ENCODE results near the gene ATXN7L2.
A peak's percentile ranks its signal among the peaks of the same experiment; 100 is the strongest.

ATXN7L2 gene

DNA sequence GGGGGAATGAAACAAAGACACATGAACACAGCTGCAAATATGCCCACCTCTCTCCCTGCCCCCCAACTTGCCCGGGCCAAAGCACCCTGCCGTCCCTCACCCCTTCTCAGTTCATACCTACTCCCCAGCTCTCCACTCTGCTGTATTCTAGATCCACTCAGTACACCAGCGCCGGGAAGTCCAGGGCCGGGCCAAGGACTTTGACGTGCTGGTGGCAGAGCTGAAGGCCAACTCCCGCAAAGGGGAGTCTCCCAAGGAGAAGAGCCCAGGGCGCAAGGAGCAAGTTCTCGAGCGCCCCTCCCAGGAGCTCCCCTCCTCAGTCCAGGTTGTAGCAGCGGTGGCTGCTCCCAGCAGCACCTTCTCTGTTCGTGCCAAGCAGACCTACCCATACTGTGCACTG lies 5.0 kb downstream of the ATXN7L2 start:
- DNase-seq = no peak
- no peak overlapping the region for H3K9ac ChIP-seq (ENCODE audit: low read length)
- no peak overlapping the region for H3K4me2 ChIP-seq (ENCODE audit: low read depth, low read length)
- no peak overlapping the region for H3K27ac ChIP-seq (ENCODE audit: low read length)
- H3K9me3 ChIP-seq (replicated peaks; ENCODE audit: insufficient read depth, low read length) = no peaks in the 10 kb centered on the region
- H3F3A ChIP-seq (ENCODE audit: insufficient read depth, low read length) = no peaks in the 10 kb centered on the region
- H3K27me3 ChIP-seq (replicated peaks; ENCODE audit: insufficient read depth, low read length) = no peaks in the 10 kb centered on the region
- no peaks in the 10 kb centered on the region for H4K20me1 ChIP-seq (ENCODE audit: insufficient read depth, low read length)
- 0 out of 2 replicates have a peak, but pooled peaks cover 4% of the 10 kb centered on the region for H3K79me2 ChIP-seq (ENCODE audit: low read length)
- H3K4me1 ChIP-seq (ENCODE audit: low read length) = 0 out of 2 replicates have a peak, but pooled peaks cover 2% of the 10 kb centered on the region
- no peak overlapping the region for H3K4me3 ChIP-seq (ENCODE audit: low read length)
- no peaks in the 10 kb centered on the region for H3K36me3 ChIP-seq (replicated peaks; ENCODE audit: insufficient read depth, low read length)
- no peak overlapping the region for H2AFZ ChIP-seq (ENCODE audit: low read length)
- H3K9me2 ChIP-seq (replicated peaks; ENCODE audit: insufficient read depth, low read length) = no peaks in the 10 kb centered on the region
- TF ChIP-seq, protein P1, sequence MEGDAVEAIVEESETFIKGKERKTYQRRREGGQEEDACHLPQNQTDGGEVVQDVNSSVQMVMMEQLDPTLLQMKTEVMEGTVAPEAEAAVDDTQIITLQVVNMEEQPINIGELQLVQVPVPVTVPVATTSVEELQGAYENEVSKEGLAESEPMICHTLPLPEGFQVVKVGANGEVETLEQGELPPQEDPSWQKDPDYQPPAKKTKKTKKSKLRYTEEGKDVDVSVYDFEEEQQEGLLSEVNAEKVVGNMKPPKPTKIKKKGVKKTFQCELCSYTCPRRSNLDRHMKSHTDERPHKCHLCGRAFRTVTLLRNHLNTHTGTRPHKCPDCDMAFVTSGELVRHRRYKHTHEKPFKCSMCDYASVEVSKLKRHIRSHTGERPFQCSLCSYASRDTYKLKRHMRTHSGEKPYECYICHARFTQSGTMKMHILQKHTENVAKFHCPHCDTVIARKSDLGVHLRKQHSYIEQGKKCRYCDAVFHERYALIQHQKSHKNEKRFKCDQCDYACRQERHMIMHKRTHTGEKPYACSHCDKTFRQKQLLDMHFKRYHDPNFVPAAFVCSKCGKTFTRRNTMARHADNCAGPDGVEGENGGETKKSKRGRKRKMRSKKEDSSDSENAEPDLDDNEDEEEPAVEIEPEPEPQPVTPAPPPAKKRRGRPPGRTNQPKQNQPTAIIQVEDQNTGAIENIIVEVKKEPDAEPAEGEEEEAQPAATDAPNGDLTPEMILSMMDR (IDR thresholded peaks at IDR 0.05; ENCODE audit: low read length) = no peak
- TF ChIP-seq EZH2phosphoT487 (IDR thresholded peaks at IDR 0.05; ENCODE audit: low read length) (no peak), EZH2 (optimal IDR thresholded peaks at IDR 0.05; ENCODE audit: low read depth, low read length) (no peak)

DNA sequence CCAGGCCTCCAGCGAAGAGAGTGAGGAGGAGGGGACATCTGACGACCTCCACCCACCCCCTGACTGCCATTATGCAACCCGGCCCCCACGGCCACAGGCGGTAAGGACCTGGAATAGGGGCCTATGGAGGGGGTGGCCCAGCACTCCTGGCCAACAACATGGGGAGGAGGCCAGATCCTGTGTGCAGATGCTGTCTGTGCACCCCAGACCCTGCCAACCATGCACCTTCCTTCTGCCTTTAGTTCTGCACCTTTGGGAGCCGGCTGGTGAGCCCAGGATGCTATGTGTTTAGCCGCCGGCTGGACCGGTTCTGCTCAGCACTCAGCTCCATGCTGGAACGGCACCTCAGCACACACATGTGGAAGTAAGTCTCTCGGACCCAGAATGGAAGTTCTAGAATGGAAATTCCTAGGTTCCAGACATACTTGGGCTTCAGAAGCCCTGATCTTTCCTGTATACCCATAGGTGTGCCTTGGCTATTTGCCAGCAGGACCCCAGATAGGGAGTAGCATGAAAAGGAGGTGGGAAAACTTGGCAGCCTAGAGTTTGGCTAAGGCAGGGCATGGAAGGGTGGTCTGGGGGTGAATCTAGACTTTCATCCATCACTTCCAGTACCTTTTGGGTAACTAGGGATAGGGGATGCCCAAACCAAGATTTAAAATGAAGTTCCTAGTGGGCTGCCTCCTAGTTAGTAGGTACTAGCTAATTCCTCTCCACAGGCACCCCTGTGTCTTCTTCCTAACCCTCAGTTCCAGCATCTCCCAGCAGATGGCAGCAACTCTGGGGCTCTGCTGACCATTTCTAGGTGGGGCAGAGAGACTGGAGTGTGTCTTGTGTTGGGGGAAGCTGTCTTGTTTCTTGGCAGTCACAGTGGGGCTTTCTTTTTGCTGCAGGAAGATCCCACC lies 6.6 kb downstream of the ATXN7L2 start:
- H3F3A ChIP-seq (ENCODE audit: insufficient read depth, low read length) = no peaks in the 10 kb centered on the region
- 0 out of 2 replicates have a peak, but pooled peaks cover 2% of the 10 kb centered on the region for H3K4me1 ChIP-seq (ENCODE audit: low read length)
- no peak overlapping the region for H3K4me2 ChIP-seq (ENCODE audit: low read depth, low read length)
- no peaks in the 10 kb centered on the region for H3K9me2 ChIP-seq (replicated peaks; ENCODE audit: insufficient read depth, low read length)
- no peaks in the 10 kb centered on the region for H3K9me3 ChIP-seq (replicated peaks; ENCODE audit: insufficient read depth, low read length)
- H3K9ac ChIP-seq (ENCODE audit: low read length) = no peak overlapping the region
- no peaks in the 10 kb centered on the region for H3K36me3 ChIP-seq (replicated peaks; ENCODE audit: insufficient read depth, low read length)
- no peak overlapping the region for H3K27ac ChIP-seq (ENCODE audit: low read length)
- peak; percentile 39 for DNase-seq
- H3K4me3 ChIP-seq (ENCODE audit: low read length) = no peak overlapping the region
- peaks cover 3% of the 10 kb centered on the region; the same call in 1 of the 2 replicates for H3K79me2 ChIP-seq (ENCODE audit: low read length)
- no peaks in the 10 kb centered on the region for H4K20me1 ChIP-seq (ENCODE audit: insufficient read depth, low read length)
- no peak for TF ChIP-seq EZH2phosphoT487 (IDR thresholded peaks at IDR 0.05; ENCODE audit: low read length)
- TF ChIP-seq, protein P1 (IDR thresholded peaks at IDR 0.05; ENCODE audit: low read length) = peak; percentile 57
- H2AFZ ChIP-seq (ENCODE audit: low read length) = no peak overlapping the region
- H3K27me3 ChIP-seq (replicated peaks; ENCODE audit: insufficient read depth, low read length) = no peaks in the 10 kb centered on the region

GRCh38 chr1:109490934-109491302 lies 7.2 kb downstream of the ATXN7L2 start:
- Histone ChIP-seq H4K20me1 (ENCODE audit: insufficient read depth, low read length) (no peaks in the 10 kb centered on the region), H3K4me2 (ENCODE audit: low read depth, low read length) (no peak overlapping the region), H3K9ac (ENCODE audit: low read length) (no peak overlapping the region), H2AFZ (ENCODE audit: low read length) (no peak overlapping the region), H3K9me3 (replicated peaks; ENCODE audit: insufficient read depth, low read length) (no peaks in the 10 kb centered on the region), H3K27me3 (replicated peaks; ENCODE audit: insufficient read depth, low read length) (no peaks in the 10 kb centered on the region), H3K4me1 (ENCODE audit: low read length) (0 out of 2 replicates have a peak, but pooled peaks cover 2% of the 10 kb centered on the region), H3K9me2 (replicated peaks; ENCODE audit: insufficient read depth, low read length) (no peaks in the 10 kb centered on the region), H3K36me3 (replicated peaks; ENCODE audit: insufficient read depth, low read length) (no peaks in the 10 kb centered on the region), H3K4me3 (ENCODE audit: low read length) (no peak overlapping the region), H3K27ac (ENCODE audit: low read length) (no peak overlapping the region), H3F3A (ENCODE audit: insufficient read depth, low read length) (no peaks in the 10 kb centered on the region), H3K79me2 (ENCODE audit: low read length) (peaks cover 3% of the 10 kb centered on the region; the same call in 1 of the 2 replicates)
- DNase-seq = no peak
- TF ChIP-seq, protein P1 (IDR thresholded peaks at IDR 0.05; ENCODE audit: low read length) = no peak
- TF ChIP-seq EZH2 (optimal IDR thresholded peaks at IDR 0.05; ENCODE audit: low read depth, low read length) (no peak), EZH2phosphoT487 (IDR thresholded peaks at IDR 0.05; ENCODE audit: low read length) (no peak)

All from MM.1S (cell line).